BLaER1 (cell line): ENCODE results near the gene TBC1D19.

ENCODE experiments used
- H3K27ac ChIP-seq: shearing (Covaris generic); formaldehyde crosslinking; 2 replicates; pipeline ENCODE4 v1.8.1; 2022
- H3K27me3 ChIP-seq: shearing (Covaris generic); formaldehyde crosslinking; 2 replicates; pipeline ENCODE4 v1.8.1; 2022
- H3K36me3 ChIP-seq: shearing (Covaris generic); formaldehyde crosslinking; 2 replicates; pipeline ENCODE4 v1.8.1; 2022
- H3K4me1 ChIP-seq: shearing (Covaris generic); formaldehyde crosslinking; 2 replicates; pipeline ENCODE4 v1.8.1; 2022
- H3K4me2 ChIP-seq: shearing (Covaris generic); formaldehyde crosslinking; 2 replicates; pipeline ENCODE4 v1.8.1; 2022
- H3K4me3 ChIP-seq: shearing (Covaris generic); formaldehyde crosslinking; 2 replicates; pipeline ENCODE4 v1.8.1; 2022
- H3K9ac ChIP-seq: shearing (Covaris generic); formaldehyde crosslinking; 2 replicates; pipeline ENCODE4 v1.8.1; 2022
- H3K9me3 ChIP-seq: shearing (Covaris generic); formaldehyde crosslinking; 2 replicates; pipeline ENCODE4 v1.8.1; 2022
- H4K20me1 ChIP-seq: shearing (Covaris generic); formaldehyde crosslinking; 2 replicates; pipeline ENCODE4 v1.8.1; 2022
- Cebpa-rat ChIP-seq: shearing (Covaris generic); IDR thresholded peaks from 2 replicates; pipeline ENCODE4 v1.8.1; 2022

TBC1D19 gene

GRCh38 chr4:26726655-26727387 is 142.9 kb downstream of the TBC1D19 start:
- no peak overlapping the region for H3K4me2 ChIP-seq
- H3K9me3 ChIP-seq = no peaks in the 10 kb centered on the region
- H3K27me3 ChIP-seq = no peaks in the 10 kb centered on the region
- H3K36me3 ChIP-seq = peaks cover 14% of the 10 kb centered on the region
- no peaks in the 10 kb centered on the region for H4K20me1 ChIP-seq
- no peak overlapping the region for H3K4me3 ChIP-seq
- H3K27ac ChIP-seq = no peak overlapping the region
- H3K4me1 ChIP-seq = peaks cover 28% of the 10 kb centered on the region
- no peak overlapping the region for H3K9ac ChIP-seq
- TF ChIP-seq Cebpa-rat = no peak

DNA sequence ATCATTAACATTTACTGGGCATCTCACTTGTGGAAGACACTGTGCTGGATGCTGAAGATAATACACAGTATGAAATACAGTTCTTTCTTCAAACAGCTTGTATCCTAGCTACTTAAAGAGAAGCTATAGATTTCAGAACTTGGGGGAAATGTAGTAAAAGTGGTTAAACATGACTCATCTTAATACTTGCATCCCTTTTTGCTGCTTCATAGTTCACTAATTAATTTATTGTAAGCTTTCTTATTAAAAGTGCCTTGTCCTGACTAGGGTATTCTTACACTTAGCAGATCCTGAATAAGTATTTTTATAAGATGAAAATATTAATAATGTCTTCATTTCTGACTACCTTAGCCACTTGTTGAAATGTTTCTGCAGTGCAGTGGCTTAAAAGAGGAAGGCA is 144.0 kb downstream of the TBC1D19 start:
- no peaks in the 10 kb centered on the region for H4K20me1 ChIP-seq
- no peak overlapping the region for H3K9ac ChIP-seq
- peaks cover 14% of the 10 kb centered on the region for H3K36me3 ChIP-seq
- H3K4me1 ChIP-seq = peaks cover 22% of the 10 kb centered on the region
- H3K9me3 ChIP-seq = no peaks in the 10 kb centered on the region
- no peak for TF ChIP-seq Cebpa-rat
- H3K4me2 ChIP-seq = no peak overlapping the region
- no peaks in the 10 kb centered on the region for H3K27me3 ChIP-seq
- H3K4me3 ChIP-seq = no peak overlapping the region
- no peak overlapping the region for H3K27ac ChIP-seq

GRCh38 chr4:26729027-26729426 is 145.1 kb downstream of the TBC1D19 start:
- no peak for TF ChIP-seq Cebpa-rat
- no peaks in the 10 kb centered on the region for H3K27me3 ChIP-seq
- no peak overlapping the region for H3K4me3 ChIP-seq
- no peak overlapping the region for H3K27ac ChIP-seq
- H3K9me3 ChIP-seq = no peaks in the 10 kb centered on the region
- no peaks in the 10 kb centered on the region for H4K20me1 ChIP-seq
- H3K4me1 ChIP-seq = peaks cover 10% of the 10 kb centered on the region
- no peak overlapping the region for H3K4me2 ChIP-seq
- peaks cover 14% of the 10 kb centered on the region for H3K36me3 ChIP-seq
- no peak overlapping the region for H3K9ac ChIP-seq

DNA sequence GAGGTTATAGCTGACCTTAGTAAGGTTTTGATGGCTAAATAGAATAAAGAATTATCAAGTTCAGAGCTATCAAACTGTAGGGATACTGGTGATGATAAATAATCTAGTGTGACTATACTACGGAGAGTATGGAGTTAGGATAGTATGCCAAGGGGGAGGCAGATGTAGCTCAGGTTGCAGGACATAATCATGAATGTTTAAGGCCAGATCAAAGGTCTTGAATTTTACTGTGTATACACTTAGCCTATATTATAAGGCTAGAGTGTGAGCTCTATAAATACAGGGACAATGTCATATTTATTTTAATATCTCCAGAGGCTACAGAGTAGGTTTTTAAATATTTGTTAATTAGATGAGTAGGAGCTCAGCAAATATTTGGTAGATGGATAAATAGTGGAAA is 145.7 kb downstream of the TBC1D19 start:
- H3K9me3 ChIP-seq = no peaks in the 10 kb centered on the region
- no peak overlapping the region for H3K27ac ChIP-seq
- no peaks in the 10 kb centered on the region for H4K20me1 ChIP-seq
- peaks cover 5% of the 10 kb centered on the region for H3K4me1 ChIP-seq
- no peak overlapping the region for H3K9ac ChIP-seq
- no peak overlapping the region for H3K4me2 ChIP-seq
- H3K4me3 ChIP-seq = no peak overlapping the region
- no peak for TF ChIP-seq Cebpa-rat
- no peaks in the 10 kb centered on the region for H3K27me3 ChIP-seq
- H3K36me3 ChIP-seq = peaks cover 14% of the 10 kb centered on the region

DNA sequence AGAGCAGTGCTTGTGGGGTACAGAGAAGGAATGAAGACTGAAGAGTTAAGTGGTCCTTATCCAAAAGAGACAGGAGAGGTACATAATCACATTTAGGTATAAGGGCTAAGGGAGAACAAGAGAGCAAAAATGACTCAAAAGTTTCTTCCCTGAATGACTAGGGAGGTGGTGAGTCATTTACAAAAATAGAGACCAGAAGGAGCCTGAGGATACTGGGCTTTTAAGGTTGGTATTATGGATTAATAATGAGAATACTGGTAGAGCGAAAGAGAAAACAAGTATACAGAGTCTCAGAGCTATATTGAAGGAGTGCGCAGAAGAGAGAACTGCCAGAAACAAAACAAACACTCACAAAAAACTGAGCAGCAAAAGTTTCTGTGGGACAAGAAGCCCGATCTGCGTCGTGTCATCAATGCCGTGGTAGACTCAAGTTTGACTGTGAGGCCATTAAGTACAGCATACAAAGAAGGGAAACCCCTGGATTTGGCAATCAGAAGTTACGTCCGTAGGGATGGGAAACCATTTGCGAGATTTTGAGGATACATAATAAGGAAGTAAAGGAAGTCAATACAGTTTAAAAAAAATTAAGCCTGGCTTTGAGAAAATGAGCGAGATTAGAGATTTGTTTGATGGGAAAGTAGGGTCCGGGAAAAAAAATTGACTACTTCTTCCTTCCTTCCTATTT is 147.6 kb downstream of the TBC1D19 start:
- H3K36me3 ChIP-seq = peaks cover 8% of the 10 kb centered on the region; the same call in 1 of the 2 replicates
- TF ChIP-seq Cebpa-rat = no peak
- no peak overlapping the region for H3K9ac ChIP-seq
- H3K27ac ChIP-seq = no peak overlapping the region
- H3K4me3 ChIP-seq = no peak overlapping the region
- no peaks in the 10 kb centered on the region for H4K20me1 ChIP-seq
- H3K9me3 ChIP-seq = no peaks in the 10 kb centered on the region
- H3K27me3 ChIP-seq = no peaks in the 10 kb centered on the region
- H3K4me2 ChIP-seq = no peak overlapping the region
- no peaks in the 10 kb centered on the region for H3K4me1 ChIP-seq

- Histone ChIP-seq H3K9me3 (no peaks in the 10 kb centered on the region), H4K20me1 (no peaks in the 10 kb centered on the region), H3K9ac (no peak overlapping the region), H3K27me3 (no peaks in the 10 kb centered on the region), H3K36me3 (peaks cover 5% of the 10 kb centered on the region; the same call in 1 of the 2 replicates), H3K4me3 (no peak overlapping the region), H3K4me1 (no peaks in the 10 kb centered on the region), H3K4me2 (no peak overlapping the region), H3K27ac (no peak overlapping the region)
- TF ChIP-seq Cebpa-rat = no peak
These were observed 148.5 kb downstream of the TBC1D19 start for GRCh38 chr4:26732356-26732755.

DNA sequence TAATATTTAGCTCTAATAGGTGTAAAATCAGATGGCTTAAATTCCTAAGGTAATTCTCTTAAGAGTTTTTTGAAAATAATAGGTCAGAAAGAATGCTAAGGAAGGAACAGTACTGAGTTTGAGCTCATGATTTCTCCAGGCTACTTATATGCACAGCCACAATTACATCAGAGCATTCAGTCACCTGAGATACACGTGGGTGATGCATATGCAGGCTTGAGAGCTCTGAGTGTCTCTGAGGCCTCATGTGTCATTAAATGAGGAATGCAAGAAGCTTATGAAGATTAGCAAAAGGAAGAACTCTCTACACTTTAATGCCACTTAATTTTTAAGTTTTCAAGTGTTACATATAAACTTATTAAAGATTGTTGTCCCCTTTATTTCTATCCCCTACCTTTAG is 152.7 kb downstream of the TBC1D19 start:
- Histone ChIP-seq H3K4me3 (no peak overlapping the region), H3K9me3 (no peaks in the 10 kb centered on the region), H3K27ac (no peak overlapping the region), H3K27me3 (no peaks in the 10 kb centered on the region), H4K20me1 (no peaks in the 10 kb centered on the region), H3K4me1 (no peaks in the 10 kb centered on the region), H3K36me3 (no peaks in the 10 kb centered on the region), H3K4me2 (no peak overlapping the region), H3K9ac (no peak overlapping the region)
- no peak for TF ChIP-seq Cebpa-rat

DNA sequence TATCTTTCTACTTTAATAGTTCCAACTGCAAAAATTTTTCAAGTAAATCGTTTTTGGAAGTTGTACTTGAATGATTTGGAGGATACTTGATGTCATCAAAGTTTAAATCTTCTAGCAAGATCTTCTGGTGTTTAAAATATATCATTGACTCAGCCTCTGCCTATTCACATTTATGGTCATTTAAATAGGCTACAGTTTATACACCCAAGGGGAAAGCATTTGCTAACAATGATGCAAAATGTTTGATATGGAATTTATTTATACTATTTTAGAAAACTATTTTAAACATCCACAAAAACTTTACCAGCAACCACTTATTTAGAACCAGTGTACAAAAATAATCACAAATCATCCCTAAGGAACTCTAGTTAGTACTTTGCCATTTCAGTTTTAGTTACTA is 153.5 kb downstream of the TBC1D19 start:
- Histone ChIP-seq H3K4me3 (no peak overlapping the region), H3K4me2 (no peak overlapping the region), H4K20me1 (no peaks in the 10 kb centered on the region), H3K36me3 (no peaks in the 10 kb centered on the region), H3K27ac (no peak overlapping the region), H3K9ac (no peak overlapping the region), H3K27me3 (no peaks in the 10 kb centered on the region), H3K9me3 (no peaks in the 10 kb centered on the region), H3K4me1 (no peaks in the 10 kb centered on the region)
- no peak for TF ChIP-seq Cebpa-rat

- no peak for TF ChIP-seq Cebpa-rat
- H3K36me3 ChIP-seq = no peaks in the 10 kb centered on the region
- peaks cover 12% of the 10 kb centered on the region for H3K9me3 ChIP-seq
- H3K4me2 ChIP-seq = no peak overlapping the region
- no peaks in the 10 kb centered on the region for H4K20me1 ChIP-seq
- no peak overlapping the region for H3K9ac ChIP-seq
- H3K27ac ChIP-seq = no peak overlapping the region
- H3K4me3 ChIP-seq = no peak overlapping the region
- H3K27me3 ChIP-seq = no peaks in the 10 kb centered on the region
- peaks cover 4% of the 10 kb centered on the region; the same call in 1 of the 2 replicates for H3K4me1 ChIP-seq
These were observed 157.6 kb downstream of the TBC1D19 start for GRCh38 chr4:26741491-26741871.

DNA sequence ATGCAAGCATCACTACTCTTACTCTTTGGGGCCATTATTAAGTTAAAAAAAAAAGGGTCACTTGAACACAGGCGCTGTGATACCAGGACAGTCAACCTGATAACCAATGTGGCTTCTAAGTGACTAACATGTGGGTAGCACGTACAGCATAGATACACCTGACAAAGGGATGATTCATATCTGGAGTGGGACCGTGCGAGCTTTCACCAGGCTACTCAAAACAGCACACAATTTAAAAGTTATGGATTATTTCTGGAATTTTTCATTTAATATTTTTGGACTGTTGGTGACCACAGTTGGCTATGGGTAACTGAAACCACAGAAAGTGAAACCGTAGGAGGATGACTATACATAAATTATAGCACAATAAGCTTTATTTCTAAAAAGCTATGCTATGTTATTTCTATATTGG is 162.9 kb downstream of the TBC1D19 start:
- H3K4me2 ChIP-seq = peak overlapping the region; percentile 90
- H3K9me3 ChIP-seq = peaks cover 16% of the 10 kb centered on the region
- no peak for TF ChIP-seq Cebpa-rat
- no peaks in the 10 kb centered on the region for H3K27me3 ChIP-seq
- H3K9ac ChIP-seq = no peak overlapping the region
- peaks cover 56% of the 10 kb centered on the region for H3K4me1 ChIP-seq
- no peak overlapping the region; the same call in 1 of the 2 replicates for H3K4me3 ChIP-seq
- H3K36me3 ChIP-seq = peaks cover 4% of the 10 kb centered on the region; the same call in 1 of the 2 replicates
- no peaks in the 10 kb centered on the region for H4K20me1 ChIP-seq
- H3K27ac ChIP-seq = peak overlapping the region; percentile 83; the same call in 1 of the 2 replicates
